GM18867 (cell line): ENCODE measurements around the gene IGHMBP2.
"Not testable (repeated sequence)": the region's sequence is repeated elsewhere in the genome, so short reads cannot be mapped to it uniquely, and the experiment has no call there.

Source experiments
- ATAC-seq: cut with Tn5 transposase; IDR thresholded peaks from one replicate; pipeline ENCODE4 v1.9.1; 2021; ENCODE audit warnings: mild to moderate bottlenecking, moderate library complexity; ENCODE audit not compliant: unreplicated experiment

Gene IGHMBP2

GRCh38 chr11:68903288-68904247 lies at the start of gene IGHMBP2, which contains the start of gene MRPL21:
TSS of gene IGHMBP2 (plus strand) at chr11:68903891. CDS start at chr11:68903953, 62 bp downstream.
TSS of gene MRPL21 (minus strand) at chr11:68903832. CDS start at chr11:68903810, 22 bp downstream.
- ATAC-seq, result peak; percentile 84

GRCh38 chr11:68854273-68854958 lies 49.3 kb upstream of the IGHMBP2 start:
- ATAC-seq, result no peak

- no peak for ATAC-seq
Measured at GRCh38 chr11:68855205-68855981, 48.3 kb upstream of the IGHMBP2 start.

GRCh38 chr11:68856425-68857030 lies 47.2 kb upstream of the IGHMBP2 start:
- ATAC-seq, result not testable (repeated sequence)

GRCh38 chr11:68857037-68857586 lies 46.6 kb upstream of the IGHMBP2 start:
- ATAC-seq, result no peak

- ATAC-seq, result no peak
Measured at GRCh38 chr11:68859123-68859522, 44.6 kb upstream of the IGHMBP2 start.

GRCh38 chr11:68862421-68862820 lies 41.3 kb upstream of the IGHMBP2 start:
- ATAC-seq, result no peak

- no peak for ATAC-seq
Measured at GRCh38 chr11:68863553-68864265, 40.0 kb upstream of the IGHMBP2 start.

GRCh38 chr11:68865241-68865640 lies 38.5 kb upstream of the IGHMBP2 start:
- no peak for ATAC-seq

- ATAC-seq, result no peak
Measured at GRCh38 chr11:68867066-68867465, 36.6 kb upstream of the IGHMBP2 start.

- ATAC-seq, result no peak
Measured at GRCh38 chr11:68868221-68868835, 35.4 kb upstream of the IGHMBP2 start.

- ATAC-seq, result no peak
Measured at GRCh38 chr11:68870470-68870869, 33.2 kb upstream of the IGHMBP2 start.

GRCh38 chr11:68872216-68873003 lies 31.3 kb upstream of the IGHMBP2 start:
- ATAC-seq, result no peak

- ATAC-seq, result no peak
Measured at GRCh38 chr11:68878022-68878421, 25.7 kb upstream of the IGHMBP2 start.

GRCh38 chr11:68880851-68881250 lies 22.8 kb upstream of the IGHMBP2 start:
- ATAC-seq, result no peak

GRCh38 chr11:68881320-68881719 lies 22.4 kb upstream of the IGHMBP2 start:
- no peak for ATAC-seq

- ATAC-seq, result no peak
Measured at GRCh38 chr11:68882391-68882790, 21.3 kb upstream of the IGHMBP2 start.

GRCh38 chr11:68884827-68885226 lies 18.9 kb upstream of the IGHMBP2 start:
- not testable (repeated sequence) for ATAC-seq
